Measurements from ENCODE around the gene TRMT10B.

GRCh38 chr9:37751186-37751585 lies 2.4 kb upstream of the TRMT10B start:
- TF ChIP-seq CTCF (conservative IDR thresholded peaks at IDR 0.05; ENCODE audit: low read length) (no peak), EZH2phosphoT487 (IDR thresholded peaks at IDR 0.05; ENCODE audit: borderline replicate concordance, low read depth, low read length) (no peak)

Measured in OCI-LY7 (cell line).